ENCODE measurements around the gene TNRC18. TPM values are rescaled to one million over a fixed set of nuclear protein-coding genes. Genes with fewer than 3 reads are reported as not detected.
"Not testable (repeated sequence)": the region's sequence is repeated elsewhere in the genome, so short reads cannot be mapped to it uniquely, and the experiment has no call there.

Gene TNRC18
- total RNA-seq, 1 donor from 2014 or later: 169 TPM

DNA sequence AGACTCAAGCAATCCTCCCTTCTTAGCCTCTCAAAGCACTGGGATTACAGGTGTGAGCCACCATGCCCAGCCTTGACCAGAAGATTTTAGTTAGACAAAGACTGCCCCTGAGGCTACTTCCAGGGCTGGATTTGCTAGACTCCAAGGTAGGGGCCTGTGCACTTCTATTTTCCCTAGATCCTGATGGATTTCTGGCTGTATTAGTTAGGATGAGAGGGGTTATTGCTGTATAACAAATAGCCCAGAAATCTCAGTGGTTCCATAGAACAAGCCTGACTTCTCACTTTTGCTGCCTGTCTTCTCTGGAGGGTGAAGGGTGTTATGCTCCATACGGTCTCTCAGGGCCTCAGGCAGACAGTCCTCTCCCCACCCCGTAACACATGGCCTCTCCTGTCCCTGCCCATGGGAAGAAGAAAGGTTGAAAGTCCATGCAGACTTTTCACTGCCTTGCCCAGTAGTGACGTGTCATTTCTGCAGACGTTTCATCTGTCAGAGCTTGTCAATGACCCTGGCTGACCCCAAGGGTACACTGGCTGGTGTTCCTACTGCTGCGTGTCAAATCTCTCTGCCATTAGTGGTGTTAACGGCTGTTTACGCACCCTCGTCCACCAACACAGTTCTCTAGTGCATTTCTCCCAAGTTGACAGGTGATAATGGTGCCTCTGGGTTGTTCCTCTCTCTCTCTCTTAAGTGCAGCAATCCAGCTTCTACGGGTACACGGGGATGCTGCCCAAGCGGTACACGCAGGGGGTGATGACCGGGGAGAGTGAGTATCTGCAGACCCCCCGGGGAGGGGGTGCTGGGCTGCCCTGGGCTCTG lies 129.3 kb downstream of the TNRC18 start:
- no peaks in the 10 kb centered on the region for H3K9me3 Mint-ChIP-seq
- peaks cover 19% of the 10 kb centered on the region for H3K36me3 Mint-ChIP-seq
- H3K4me3 Mint-ChIP-seq: no peak overlapping the region
- peak overlapping the region; percentile 65 for H3K27ac Mint-ChIP-seq
- DNase-seq (ENCODE audit: extremely low spot score, unreplicated experiment): no peak
- TF ChIP-seq, protein P1, sequence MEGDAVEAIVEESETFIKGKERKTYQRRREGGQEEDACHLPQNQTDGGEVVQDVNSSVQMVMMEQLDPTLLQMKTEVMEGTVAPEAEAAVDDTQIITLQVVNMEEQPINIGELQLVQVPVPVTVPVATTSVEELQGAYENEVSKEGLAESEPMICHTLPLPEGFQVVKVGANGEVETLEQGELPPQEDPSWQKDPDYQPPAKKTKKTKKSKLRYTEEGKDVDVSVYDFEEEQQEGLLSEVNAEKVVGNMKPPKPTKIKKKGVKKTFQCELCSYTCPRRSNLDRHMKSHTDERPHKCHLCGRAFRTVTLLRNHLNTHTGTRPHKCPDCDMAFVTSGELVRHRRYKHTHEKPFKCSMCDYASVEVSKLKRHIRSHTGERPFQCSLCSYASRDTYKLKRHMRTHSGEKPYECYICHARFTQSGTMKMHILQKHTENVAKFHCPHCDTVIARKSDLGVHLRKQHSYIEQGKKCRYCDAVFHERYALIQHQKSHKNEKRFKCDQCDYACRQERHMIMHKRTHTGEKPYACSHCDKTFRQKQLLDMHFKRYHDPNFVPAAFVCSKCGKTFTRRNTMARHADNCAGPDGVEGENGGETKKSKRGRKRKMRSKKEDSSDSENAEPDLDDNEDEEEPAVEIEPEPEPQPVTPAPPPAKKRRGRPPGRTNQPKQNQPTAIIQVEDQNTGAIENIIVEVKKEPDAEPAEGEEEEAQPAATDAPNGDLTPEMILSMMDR (conservative IDR thresholded peaks at IDR 0.05): no peak
- H3K27me3 Mint-ChIP-seq: no peaks in the 10 kb centered on the region
- peaks cover 5% of the 10 kb centered on the region for H3K4me1 Mint-ChIP-seq (ENCODE audit: unreplicated experiment)

DNA sequence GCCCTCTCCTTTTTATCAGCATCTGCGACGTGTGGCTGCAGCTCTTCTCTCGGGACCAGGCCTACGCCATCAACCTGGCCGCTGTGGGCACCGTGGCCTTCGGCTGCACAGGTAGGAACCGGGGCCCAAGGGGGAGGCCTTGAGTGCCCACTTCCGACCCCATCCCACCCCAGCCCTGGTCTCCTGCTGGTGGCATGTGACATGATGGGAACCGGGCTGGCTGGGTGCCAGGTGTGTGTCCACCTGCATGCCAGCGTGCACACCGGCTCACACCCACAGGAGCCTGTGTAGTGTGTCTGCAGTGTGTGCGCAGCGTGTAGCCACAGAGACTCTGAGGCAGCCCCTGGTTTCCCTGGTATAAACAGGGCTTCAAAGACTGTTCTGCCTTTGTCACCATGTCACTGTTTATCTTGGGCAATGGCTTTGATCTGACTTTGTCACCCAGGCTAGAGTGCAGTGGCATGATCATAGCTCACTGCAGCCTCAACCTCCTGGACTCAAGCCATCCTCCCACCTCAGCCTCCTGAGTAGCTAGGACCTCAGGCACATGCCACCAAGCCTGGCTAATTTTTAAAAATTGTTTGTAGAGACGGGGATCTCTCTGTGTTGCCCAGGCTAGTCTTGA lies 131.8 kb downstream of the TNRC18 start:
- H3K27me3 Mint-ChIP-seq; H3K9me3 Mint-ChIP-seq; H3K27ac Mint-ChIP-seq; DNase-seq (ENCODE audit: extremely low spot score, unreplicated experiment); H3K4me1 Mint-ChIP-seq (ENCODE audit: unreplicated experiment); H3K4me3 Mint-ChIP-seq: not testable (repeated sequence)
- peaks cover 15% of the 10 kb centered on the region for H3K36me3 Mint-ChIP-seq

DNA sequence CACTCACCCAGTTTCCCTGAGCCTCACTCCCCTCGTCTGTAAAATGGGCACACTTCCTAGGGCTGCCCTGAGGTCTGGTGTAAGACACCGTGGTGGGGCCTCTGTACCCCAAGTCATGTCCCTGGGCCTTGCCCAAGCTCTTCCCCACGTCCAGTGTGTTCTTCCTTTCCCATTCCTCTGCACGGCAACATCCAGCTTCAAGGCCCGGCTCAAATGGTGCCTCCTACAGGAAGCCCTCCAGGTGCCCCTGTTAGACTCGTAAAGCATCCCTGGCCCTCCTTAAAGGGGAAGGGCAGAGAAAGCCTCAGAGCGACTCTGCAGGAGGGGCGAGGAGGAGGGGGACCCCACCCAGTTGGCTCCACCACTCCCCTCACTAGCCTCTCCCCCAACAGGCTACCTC lies 132.3 kb downstream of the TNRC18 start:
- Mint-ChIP-seq H3K27me3 (no peaks in the 10 kb centered on the region), H3K4me3 (no peak overlapping the region), H3K4me1 (ENCODE audit: unreplicated experiment) (no peaks in the 10 kb centered on the region), H3K9me3 (no peaks in the 10 kb centered on the region), H3K36me3 (peaks cover 15% of the 10 kb centered on the region), H3K27ac (no peak overlapping the region)
- TF ChIP-seq, protein P1 (conservative IDR thresholded peaks at IDR 0.05): no peak
- DNase-seq (ENCODE audit: extremely low spot score, unreplicated experiment): no peak

DNA sequence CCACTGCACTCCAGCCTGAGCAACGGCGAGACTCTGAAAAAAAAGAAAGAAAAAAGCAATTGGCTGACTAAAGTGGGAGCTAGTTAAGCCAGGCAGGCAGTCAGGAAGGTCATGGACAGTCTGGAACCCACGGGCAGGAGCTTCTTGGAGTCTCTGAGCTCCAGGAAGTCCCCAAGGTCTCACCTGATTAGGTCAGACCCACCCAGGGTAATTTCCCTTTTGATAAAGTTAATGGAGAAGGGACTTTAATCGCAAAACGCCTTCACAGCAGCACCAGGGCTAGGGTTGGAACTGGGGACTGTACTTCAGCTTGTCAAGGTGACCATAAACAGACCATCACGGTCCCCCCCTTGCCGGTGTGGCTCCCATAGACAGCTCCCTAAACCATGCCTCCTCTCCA lies 134.3 kb downstream of the TNRC18 start:
- TF ChIP-seq, protein P1 (conservative IDR thresholded peaks at IDR 0.05): no peak
- peaks cover 1% of the 10 kb centered on the region for H3K4me1 Mint-ChIP-seq (ENCODE audit: unreplicated experiment)
- no peaks in the 10 kb centered on the region for H3K9me3 Mint-ChIP-seq

DNA sequence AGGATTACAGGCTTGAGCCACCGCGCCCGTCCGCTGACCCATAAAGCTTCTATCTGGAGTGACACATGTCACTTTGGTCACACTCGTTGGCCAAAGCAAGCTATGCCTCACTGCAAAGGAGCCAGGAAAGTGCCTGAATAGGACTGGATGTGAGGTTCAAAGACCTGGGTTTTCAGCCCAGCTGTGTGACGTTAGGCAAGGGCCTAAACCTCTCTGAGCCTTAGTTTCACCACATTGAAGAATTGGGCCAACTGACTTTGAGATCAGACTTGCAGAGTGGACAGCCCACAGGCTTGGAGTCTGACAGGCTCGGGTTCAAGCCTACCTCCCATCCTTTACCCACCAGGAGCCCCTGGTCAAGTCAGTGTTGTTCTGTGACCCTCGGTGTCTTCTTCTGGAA lies 135.1 kb downstream of the TNRC18 start:
- H3K27ac Mint-ChIP-seq; H3K27me3 Mint-ChIP-seq; H3K36me3 Mint-ChIP-seq; H3K9me3 Mint-ChIP-seq; DNase-seq (ENCODE audit: extremely low spot score, unreplicated experiment); H3K4me1 Mint-ChIP-seq (ENCODE audit: unreplicated experiment); H3K4me3 Mint-ChIP-seq: not testable (repeated sequence)

More for the DNA sequence above, 134.3 kb downstream of the TNRC18 start:
- H3K36me3 Mint-ChIP-seq: peaks cover 6% of the 10 kb centered on the region
- H3K4me3 Mint-ChIP-seq: no peak overlapping the region
- no peak for DNase-seq (ENCODE audit: extremely low spot score, unreplicated experiment)
- no peak overlapping the region for H3K27ac Mint-ChIP-seq
- H3K27me3 Mint-ChIP-seq: no peaks in the 10 kb centered on the region

DNA sequence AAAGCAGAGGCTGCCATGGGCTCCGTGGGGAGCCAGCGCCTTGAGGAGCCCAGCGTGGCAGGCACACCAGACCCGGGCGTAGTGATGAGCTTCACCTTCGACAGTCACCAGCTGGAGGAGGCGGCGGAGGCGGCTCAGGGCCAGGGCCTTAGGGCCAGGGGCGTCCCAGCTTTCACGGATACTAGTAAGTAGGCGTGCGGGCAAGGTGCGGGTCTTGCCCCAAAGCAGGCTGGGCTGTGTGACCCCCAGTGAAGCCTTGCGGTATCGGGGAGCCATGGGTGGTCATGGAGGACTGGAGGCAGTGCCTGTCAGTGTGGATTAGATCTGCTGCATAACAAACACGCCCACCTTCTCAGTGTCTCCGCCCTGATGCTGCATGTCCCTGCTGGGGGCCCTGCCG lies 135.8 kb downstream of the TNRC18 start:
- Mint-ChIP-seq H3K4me3 (no peak overlapping the region), H3K9me3 (no peaks in the 10 kb centered on the region), H3K27me3 (no peaks in the 10 kb centered on the region), H3K4me1 (ENCODE audit: unreplicated experiment) (peaks cover 4% of the 10 kb centered on the region), H3K36me3 (no peaks in the 10 kb centered on the region), H3K27ac (no peak overlapping the region)
- no peak for DNase-seq (ENCODE audit: extremely low spot score, unreplicated experiment)
- TF ChIP-seq, protein P1 (conservative IDR thresholded peaks at IDR 0.05): no peak

DNA sequence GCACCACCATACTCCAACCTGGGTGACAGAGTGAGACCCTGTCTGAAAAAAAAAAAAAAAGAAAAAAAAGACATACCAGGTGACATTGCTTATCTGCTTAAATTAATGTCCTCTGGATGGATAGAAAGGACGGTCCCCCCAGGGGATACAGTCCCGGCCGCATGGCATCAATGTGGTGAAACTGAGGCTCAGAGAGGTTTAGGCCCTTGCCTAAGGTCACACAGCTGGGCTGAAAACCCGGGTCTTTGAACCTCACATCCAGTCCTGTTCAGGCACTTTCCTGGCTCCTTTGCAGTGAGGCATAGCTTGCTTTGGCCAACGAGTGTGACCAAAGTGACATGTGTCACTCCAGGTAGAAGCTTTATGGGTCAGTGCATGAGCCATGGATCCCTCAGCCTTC lies 136.3 kb downstream of the TNRC18 start:
- H3K9me3 Mint-ChIP-seq; H3K4me1 Mint-ChIP-seq (ENCODE audit: unreplicated experiment); DNase-seq (ENCODE audit: extremely low spot score, unreplicated experiment); H3K4me3 Mint-ChIP-seq; H3K27me3 Mint-ChIP-seq; H3K27ac Mint-ChIP-seq; H3K36me3 Mint-ChIP-seq: not testable (repeated sequence)
